Measurements from ENCODE around the gene DENND2D. TPM values are rescaled to one million over a fixed set of nuclear protein-coding genes. Genes with fewer than 3 reads are reported as not detected.

The DENND2D gene
- total and polyA plus RNA-seq, 10 of the 15 experiments (the other 5 are each of a cell fraction or from before 2014, with no cell fraction given): 149 to 375 (median 172) TPM

DNA sequence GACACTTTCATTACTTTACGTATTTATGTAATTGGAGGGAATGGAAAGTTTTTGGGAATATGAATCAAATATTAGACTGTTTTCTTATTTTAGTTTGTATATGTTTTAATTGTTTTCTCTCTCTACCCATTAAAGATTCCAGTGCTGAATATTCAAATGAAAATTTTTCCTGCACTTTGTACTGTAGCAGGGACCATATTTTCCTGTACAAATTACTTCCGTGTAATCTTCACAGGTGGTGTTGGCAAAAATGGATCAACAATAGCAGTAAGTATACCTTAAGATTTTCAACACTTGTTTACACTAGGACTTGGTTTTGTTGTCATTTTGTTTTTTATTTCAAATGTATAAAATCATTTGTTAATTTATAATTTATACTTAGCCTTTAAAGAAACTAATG is 18.4 kb downstream of the DENND2D start:
- ChIA-PET POLR2A (interaction anchor here (0.6 to 3.8 kb wide), 2 partner anchors 13 to 562 kb away, joined by 3 to 21 read pairs; no protein-coding TSS in a partner anchor), SMC1A (ENCODE audit: uncharacterized antibody, unreplicated experiment) (interaction anchor here (0.7 to 6.5 kb wide), 10 partner anchors 9 to 218 kb away, joined by 4 to 68 read pairs (median 8); partner anchors contain the start of gene DENND2D), RAD21 (ENCODE audit: unreplicated experiment) (interaction anchor here (1.1 to 2.5 kb wide), 5 partner anchors 9 to 38 kb away, joined by 3 to 12 read pairs (median 3); no protein-coding TSS in a partner anchor), CTCF (interaction anchor here (1.3 to 3.1 kb wide), 4 partner anchors 10 to 151 kb away, joined by 4 to 14 read pairs (median 8); no protein-coding TSS in a partner anchor)
- WGBS (ENCODE audit: insufficient coverage, insufficient replicate concordance, low lambda C conversion rate, missing lambda C conversion rate): 97% methylated on average over 2 of the region's 2 CpGs
- Histone ChIP-seq H4K20me1 (ENCODE audit: control insufficient read depth, insufficient read depth) (no peaks in the 10 kb centered on the region), H3K9ac (ENCODE audit: control insufficient read depth, insufficient read depth, low read length) (no peak overlapping the region), H3K79me2 (ENCODE audit: control insufficient read depth, insufficient read depth, low read length) (peaks cover under 1% of the 10 kb centered on the region; the same call in 1 of the 2 replicates), H3K4me3 (no peak overlapping the region), H2AFZ (ENCODE audit: control insufficient read depth, low read depth, low read length) (no peak overlapping the region), H3K4me1 (ENCODE audit: control insufficient read depth, insufficient read depth, low read length) (no peaks in the 10 kb centered on the region; the same call in 1 of the 2 replicates), H3K9me3 (replicated peaks; ENCODE audit: control insufficient read depth, insufficient read depth, low read length) (no peaks in the 10 kb centered on the region), H3K36me3 (ENCODE audit: control insufficient read depth in 2 of 2, insufficient read depth in 2 of 2, low read length in 1 of 2) (peaks cover 5 to 25% of the 10 kb centered on the region in 2 experiments), H3K27ac (ENCODE audit: control insufficient read depth, insufficient read depth) (no peak overlapping the region), H3K27me3 (replicated peaks in 1 of 2; ENCODE audit: control insufficient read depth in 2 of 2, insufficient read depth in 2 of 2, low read length in 1 of 2) (no peaks in the 10 kb centered on the region), H3K4me2 (ENCODE audit: control insufficient read depth, insufficient read depth) (no peak overlapping the region)
- DNase-seq (ENCODE audit: low read depth, low spot score) (no peak), FAIRE-seq (no peak), ATAC-seq (no peak)
- BruUV-seq (replicated peaks): no TSS peak
- intact Hi-C loops (cut with micrococcal nuclease; ENCODE audit: unreplicated experiment): no loop called here
- no peak for TF ChIP-seq RCOR1 (conservative IDR thresholded peaks at IDR 0.05; ENCODE audit: low read depth, low read length)
- no peak for TF ChIP-seq STAT3 (IDR thresholded peaks at IDR 0.05; ENCODE audit: low read depth, low read length)
- TF ChIP-seq, protein P1, sequence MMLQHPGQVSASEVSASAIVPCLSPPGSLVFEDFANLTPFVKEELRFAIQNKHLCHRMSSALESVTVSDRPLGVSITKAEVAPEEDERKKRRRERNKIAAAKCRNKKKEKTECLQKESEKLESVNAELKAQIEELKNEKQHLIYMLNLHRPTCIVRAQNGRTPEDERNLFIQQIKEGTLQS (IDR thresholded peaks at IDR 0.05; ENCODE audit: borderline replicate concordance, extremely low read depth, low read depth, low read length): no peak
- TF ChIP-seq BCLAF1 (IDR thresholded peaks at IDR 0.05): no peak
- no peak for TF ChIP-seq POU2F2 (IDR thresholded peaks at IDR 0.05; ENCODE audit: borderline replicate concordance, low read depth, low read length)
- TF ChIP-seq CBFB (IDR thresholded peaks at IDR 0.05; ENCODE audit: low read depth): no peak
- TF ChIP-seq BRCA1 (IDR thresholded peaks at IDR 0.05; ENCODE audit: low read depth, low read length): no peak
- TF ChIP-seq CEBPB (IDR thresholded peaks at IDR 0.05; ENCODE audit: borderline replicate concordance in 1 of 2, low read depth in 2 of 2, low read length in 2 of 2): no peak
- TF ChIP-seq, protein P2, sequence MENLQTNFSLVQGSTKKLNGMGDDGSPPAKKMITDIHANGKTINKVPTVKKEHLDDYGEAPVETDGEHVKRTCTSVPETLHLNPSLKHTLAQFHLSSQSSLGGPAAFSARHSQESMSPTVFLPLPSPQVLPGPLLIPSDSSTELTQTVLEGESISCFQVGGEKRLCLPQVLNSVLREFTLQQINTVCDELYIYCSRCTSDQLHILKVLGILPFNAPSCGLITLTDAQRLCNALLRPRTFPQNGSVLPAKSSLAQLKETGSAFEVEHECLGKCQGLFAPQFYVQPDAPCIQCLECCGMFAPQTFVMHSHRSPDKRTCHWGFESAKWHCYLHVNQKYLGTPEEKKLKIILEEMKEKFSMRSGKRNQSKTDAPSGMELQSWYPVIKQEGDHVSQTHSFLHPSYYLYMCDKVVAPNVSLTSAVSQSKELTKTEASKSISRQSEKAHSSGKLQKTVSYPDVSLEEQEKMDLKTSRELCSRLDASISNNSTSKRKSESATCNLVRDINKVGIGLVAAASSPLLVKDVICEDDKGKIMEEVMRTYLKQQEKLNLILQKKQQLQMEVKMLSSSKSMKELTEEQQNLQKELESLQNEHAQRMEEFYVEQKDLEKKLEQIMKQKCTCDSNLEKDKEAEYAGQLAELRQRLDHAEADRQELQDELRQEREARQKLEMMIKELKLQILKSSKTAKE (IDR thresholded peaks at IDR 0.05; ENCODE audit: low read depth, poor library complexity, severe bottlenecking): no peak
- TF ChIP-seq MEF2A (IDR thresholded peaks at IDR 0.05; ENCODE audit: insufficient read depth, low read depth, low read length): no peak
- TF ChIP-seq TARDBP (IDR thresholded peaks at IDR 0.05; ENCODE audit: borderline replicate concordance): no peak
- TF ChIP-seq POLR2AphosphoS5 (IDR thresholded peaks at IDR 0.05; ENCODE audit: low read length): no peak
- in situ Hi-C loops (cut with MboI): no loop called here
